HepG2 (cell line): ENCODE results near the gene PKN2. TPM values are rescaled to one million over a fixed set of nuclear protein-coding genes. Genes with fewer than 3 reads are reported as not detected.

ENCODE experiments used
- ATAC-seq: fragments of 200-7000 bp; cut with Tn5 transposase; 3 replicates; pipeline ENCODE4 v1.9.1; 2020; ENCODE audit warnings: mild to moderate bottlenecking, moderate library complexity
- BruUV-seq: library from RNA; stranded (reverse); fragments of 400-500 nt; replicated peaks from 2 replicates; lab custom pipeline; 2021; lab: Mats Ljungman, UMichigan
- CTCF ChIA-PET: fragments of 300-600 bp; formaldehyde crosslinking; extraction: SDS; loops from one replicate; lab custom pipeline; 2021; ENCODE audit warnings: low total read pairs, inconsistent platforms, low intra/inter-chr PET ratio; lab: Yijun Ruan, JAX
- POLR2A ChIA-PET: fragments of 350-600 bp; sonication (Branson Sonifier 250); formaldehyde crosslinking; loops from one replicate; lab custom pipeline; 2020; ENCODE audit warnings: antibody characterized with exemption, inconsistent platforms; lab: Yijun Ruan, JAX
- DNase-seq: peaks from one replicate; pipeline ENCODE4 v3.0.0-alpha.2; 2015; ENCODE audit warnings: low spot score
- FAIRE-seq: peaks from 3 replicates; lab custom pipeline; 2011; peaks lifted over from hg19 to GRCh38; lab: Jason Lieb, UNC
- H2AFZ ChIP-seq: one replicate; pipeline ENCODE4 v1.6.1; 2011; ENCODE audit warnings: low read length, inconsistent platforms
- H3K27ac ChIP-seq: fragments of 300-600 bp; 3 replicates; pipeline ENCODE4 v1.8.0; 2011; ENCODE audit warnings: mixed run types, mild to moderate bottlenecking, mixed read lengths, low read length, inconsistent platforms; ENCODE audit not compliant: insufficient read depth; ENCODE audit errors: extremely low read length
- H3K27me3 ChIP-seq, 2 experiments: fragments of 200-600 bp in 1 of 2; 2 replicates in 1 of 2; 3 replicates in 1 of 2; pipeline versions ENCODE4 v1.6.0 to v1.8.0; 2011; ENCODE audit warnings: low read length in 2 of 2, mild to moderate bottlenecking in 2 of 2, moderate library complexity in 2 of 2, inconsistent platforms in 1 of 2; ENCODE audit not compliant: insufficient read depth in 2 of 2, control insufficient read depth in 1 of 2
- H3K36me3 ChIP-seq, 2 experiments: fragments of 200-600 bp in 1 of 2; replicated peaks in 1 of 2; 2 replicates in 1 of 2; 3 replicates in 1 of 2; pipeline versions ENCODE4 v1.5.1 to v1.8.0; 2011; ENCODE audit warnings: low read length in 2 of 2, inconsistent platforms in 1 of 2; ENCODE audit not compliant: insufficient read depth in 2 of 2, control insufficient read depth in 1 of 2
- H3K4me1 ChIP-seq: 2 replicates; pipeline ENCODE4 v1.5.1; 2012; ENCODE audit warnings: low read length, inconsistent platforms; ENCODE audit not compliant: insufficient read depth
- H3K4me2 ChIP-seq: 2 replicates; pipeline ENCODE4 v1.6.0; 2011; ENCODE audit warnings: low read depth, low read length, inconsistent platforms
- H3K4me3 ChIP-seq, 3 experiments: fragments of 200-600 bp in 1 of 3; sonication (generic), shearing (Covaris generic) in 1 of 3; replicated peaks in 1 of 3; 2 replicates each; pipeline ENCODE4 v1.5.1; 2011 to 2016; ENCODE audit warnings: low read length in 3 of 3, inconsistent platforms in 2 of 3, low read depth in 2 of 3, mild to moderate bottlenecking in 2 of 3, control low read depth in 1 of 3, mixed read lengths in 1 of 3; ENCODE audit not compliant: insufficient read depth in 1 of 3
- H3K79me2 ChIP-seq: one replicate; pipeline ENCODE4 v1.6.1; 2011; ENCODE audit warnings: low read length, inconsistent platforms; ENCODE audit not compliant: insufficient read depth
- H3K9ac ChIP-seq: 2 replicates; pipeline ENCODE4 v1.6.0; 2011; ENCODE audit warnings: mild to moderate bottlenecking, low read depth, low read length, inconsistent platforms; ENCODE audit not compliant: insufficient read depth
- H3K9me3 ChIP-seq: 2 replicates; pipeline ENCODE4 v1.5.1; 2012; ENCODE audit warnings: mild to moderate bottlenecking, low read length
- H4K20me1 ChIP-seq: 2 replicates; pipeline ENCODE4 v1.6.0; 2011; ENCODE audit warnings: inconsistent platforms, mild to moderate bottlenecking, low read length, moderate library complexity; ENCODE audit not compliant: insufficient read depth
- ATM ChIP-seq: fragments of 450-650 bp; IDR thresholded peaks from 2 replicates; pipeline ENCODE4 v1.7.1; 2017; ENCODE audit warnings: mild to moderate bottlenecking, borderline replicate concordance
- NR2F2 ChIP-seq: IDR thresholded peaks from 2 replicates; pipeline ENCODE4 v1.6.1; 2012; ENCODE audit warnings: low read depth, inconsistent platforms, borderline replicate concordance
- SP1 ChIP-seq, 2 experiments: fragments of 450-650 bp in 1 of 2; sonication (generic) in 1 of 2; formaldehyde crosslinking in 1 of 2; IDR thresholded peaks; 2 replicates each; pipeline versions ENCODE4 v1.4.0 to v1.6.1; 2016 to 2020; ENCODE audit warnings: missing genetic modification reagents in 1 of 2
- ZNF572 ChIP-seq: sonication (generic); formaldehyde crosslinking; IDR thresholded peaks from 2 replicates; pipeline ENCODE4 v1.5.1; 2020; ENCODE audit warnings: mild to moderate bottlenecking, missing genetic modification reagents
- WGBS: methylation state at CpG from one replicate; pipeline ENCODE4 v1.1.6; 2017; ENCODE audit warnings: low lambda C conversion rate; 5-methylcytosine and 5-hydroxymethylcytosine counted together
- in situ Hi-C: cut with HindIII; loops from 2 replicates; pipeline ENCODE4 v1.10.0; 2017; ENCODE audit warnings: low pct_unique_long_range_greater_than_20kb; ENCODE audit not compliant: extremely low pct_ligation_motif_present
- intact Hi-C: fragments of 100-400 bp; cut with micrococcal nuclease; formaldehyde crosslinking; loops from one replicate; pipeline ENCODE4 v1.10.0; 2022; ENCODE audit not compliant: unreplicated experiment
- polyA plus RNA-seq, 8 experiments: library from polyadenylated mRNA; depleted of rRNA in 3 of 8; stranded (reverse) in 7 of 8; unstranded in 1 of 8; fragments of >200 nt; fragmentation: Illumina TruSeq in 4 of 8; extraction: Trizol in 4 of 8; gene quantifications; 2 replicates each; pipeline versions ENCODE4 v1.2.1 to v1.2.3, GENCODE V29; 2011 to 2016; ENCODE audit warnings: low read depth in 4 of 8, missing spikeins in 1 of 8, mixed read lengths in 1 of 8; ENCODE audit not compliant: insufficient read depth in 1 of 8
- total RNA-seq, 5 experiments: library from RNA; depleted of rRNA; stranded (reverse); fragments of >200 nt; fragmentation: Illumina TruSeq; extraction: Trizol; gene quantifications; 2 replicates each; pipeline ENCODE4 v1.2.3, GENCODE V29; 2016; ENCODE audit warnings: low read depth in 1 of 5
- TF ChIP-seq, protein P1 (sequence below): sonication (generic); formaldehyde crosslinking; IDR thresholded peaks from 2 replicates; pipeline ENCODE4 v1.4.0; 2020; ENCODE audit warnings: missing genetic modification reagents

PKN2 gene
- total and polyA plus RNA-seq, 2 of the 13 experiments (the other 11 are each of a cell fraction or from before 2014, with no cell fraction given): 17.0 to 29.4 TPM

DNA sequence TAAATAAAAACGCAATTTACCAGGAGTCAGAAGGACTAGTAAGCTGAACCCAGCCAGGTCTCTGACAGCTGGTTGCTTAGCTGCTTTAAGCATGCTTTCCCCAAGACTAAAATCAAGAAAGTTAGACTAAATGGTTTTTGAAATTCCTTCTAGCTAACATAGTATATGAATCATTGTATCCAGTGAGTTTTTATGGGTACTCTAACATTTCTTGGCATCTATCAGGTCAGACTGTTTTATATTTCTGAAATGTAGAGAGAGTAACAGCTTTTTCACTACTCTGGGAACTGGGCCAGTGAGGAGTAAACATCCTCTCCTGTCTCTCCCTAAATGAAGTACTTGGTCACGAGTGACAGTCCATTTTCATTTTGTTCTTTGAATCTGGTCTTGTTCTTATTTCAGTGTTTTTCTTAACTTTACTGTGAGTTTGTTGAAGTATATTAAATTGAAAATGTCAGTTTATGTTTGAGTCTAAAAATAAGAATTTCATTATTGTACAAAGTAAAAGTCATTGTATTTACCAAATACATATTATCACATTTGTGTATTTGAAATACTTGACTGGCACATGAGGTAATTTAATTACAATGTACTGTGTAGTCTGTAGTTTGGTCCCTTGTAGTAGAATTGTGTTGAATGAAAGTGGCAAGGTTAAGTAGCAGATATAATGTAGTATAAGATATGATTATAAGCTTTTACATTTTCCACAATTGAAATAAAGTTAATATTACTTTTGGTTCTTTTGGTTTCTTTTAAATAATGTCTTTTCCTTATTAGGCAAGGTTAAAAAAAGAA is 47.6 kb downstream of the PKN2 start:
- no peak overlapping the region for H3K27ac ChIP-seq
- no peak overlapping the region for H2AFZ ChIP-seq
- no peak for DNase-seq
- H3K9ac ChIP-seq: no peak overlapping the region
- ChIA-PET POLR2A (no interaction called here), CTCF (no interaction called here)
- TF ChIP-seq ZNF572 (no peak), ATM (no peak), SP1 (IDR thresholded peaks at IDR 0.05) (no peak), SP1 (CRISPR knock-in tag; IDR thresholded peaks at IDR 0.05) (no peak), NR2F2 (no peak)
- TF ChIP-seq, protein P1, sequence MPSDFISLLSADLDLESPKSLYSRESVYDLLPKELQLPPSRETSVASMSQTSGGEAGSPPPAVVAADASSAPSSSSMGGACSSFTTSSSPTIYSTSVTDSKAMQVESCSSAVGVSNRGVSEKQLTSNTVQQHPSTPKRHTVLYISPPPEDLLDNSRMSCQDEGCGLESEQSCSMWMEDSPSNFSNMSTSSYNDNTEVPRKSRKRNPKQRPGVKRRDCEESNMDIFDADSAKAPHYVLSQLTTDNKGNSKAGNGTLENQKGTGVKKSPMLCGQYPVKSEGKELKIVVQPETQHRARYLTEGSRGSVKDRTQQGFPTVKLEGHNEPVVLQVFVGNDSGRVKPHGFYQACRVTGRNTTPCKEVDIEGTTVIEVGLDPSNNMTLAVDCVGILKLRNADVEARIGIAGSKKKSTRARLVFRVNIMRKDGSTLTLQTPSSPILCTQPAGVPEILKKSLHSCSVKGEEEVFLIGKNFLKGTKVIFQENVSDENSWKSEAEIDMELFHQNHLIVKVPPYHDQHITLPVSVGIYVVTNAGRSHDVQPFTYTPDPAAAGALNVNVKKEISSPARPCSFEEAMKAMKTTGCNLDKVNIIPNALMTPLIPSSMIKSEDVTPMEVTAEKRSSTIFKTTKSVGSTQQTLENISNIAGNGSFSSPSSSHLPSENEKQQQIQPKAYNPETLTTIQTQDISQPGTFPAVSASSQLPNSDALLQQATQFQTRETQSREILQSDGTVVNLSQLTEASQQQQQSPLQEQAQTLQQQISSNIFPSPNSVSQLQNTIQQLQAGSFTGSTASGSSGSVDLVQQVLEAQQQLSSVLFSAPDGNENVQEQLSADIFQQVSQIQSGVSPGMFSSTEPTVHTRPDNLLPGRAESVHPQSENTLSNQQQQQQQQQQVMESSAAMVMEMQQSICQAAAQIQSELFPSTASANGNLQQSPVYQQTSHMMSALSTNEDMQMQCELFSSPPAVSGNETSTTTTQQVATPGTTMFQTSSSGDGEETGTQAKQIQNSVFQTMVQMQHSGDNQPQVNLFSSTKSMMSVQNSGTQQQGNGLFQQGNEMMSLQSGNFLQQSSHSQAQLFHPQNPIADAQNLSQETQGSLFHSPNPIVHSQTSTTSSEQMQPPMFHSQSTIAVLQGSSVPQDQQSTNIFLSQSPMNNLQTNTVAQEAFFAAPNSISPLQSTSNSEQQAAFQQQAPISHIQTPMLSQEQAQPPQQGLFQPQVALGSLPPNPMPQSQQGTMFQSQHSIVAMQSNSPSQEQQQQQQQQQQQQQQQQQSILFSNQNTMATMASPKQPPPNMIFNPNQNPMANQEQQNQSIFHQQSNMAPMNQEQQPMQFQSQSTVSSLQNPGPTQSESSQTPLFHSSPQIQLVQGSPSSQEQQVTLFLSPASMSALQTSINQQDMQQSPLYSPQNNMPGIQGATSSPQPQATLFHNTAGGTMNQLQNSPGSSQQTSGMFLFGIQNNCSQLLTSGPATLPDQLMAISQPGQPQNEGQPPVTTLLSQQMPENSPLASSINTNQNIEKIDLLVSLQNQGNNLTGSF (CRISPR knock-in tag): no peak
- H3K27me3 ChIP-seq: no peaks in the 10 kb centered on the region
- H3K36me3 ChIP-seq: peaks cover 0 to 3% of the 10 kb centered on the region in 2 experiments; a peak in 2 of 5 replicates
- intact Hi-C loops (no loop called here), in situ Hi-C loops (no loop called here)
- no peak overlapping the region for H3K4me3 ChIP-seq
- FAIRE-seq: no peak
- peaks cover 5% of the 10 kb centered on the region for H4K20me1 ChIP-seq
- WGBS: 86% methylated on average over 2 of the region's 2 CpGs
- H3K4me1 ChIP-seq: peaks cover 6% of the 10 kb centered on the region
- no peak overlapping the region for H3K4me2 ChIP-seq
- ATAC-seq: no peak
- BruUV-seq: no TSS peak
- peaks cover 18% of the 10 kb centered on the region for H3K9me3 ChIP-seq
- peaks cover 86% of the 10 kb centered on the region for H3K79me2 ChIP-seq
